ENCODE measurements around the gene GPR39. TPM values are rescaled to one million over a fixed set of nuclear protein-coding genes. Genes with fewer than 3 reads are reported as not detected.

Gene GPR39
- total RNA-seq, 4 donors from 2014 or later = 0.76 to 1.3 (median 1.2) TPM

Small RNA genes within 50 kb of the gene (small RNA-seq; reads per million reads assigned to genes)
- 0 reads per million in 4 donors for gene RNU6-175P

All from esophagus squamous epithelium (tissue), 4 donors.